Measurements from ENCODE around the gene CT45A9. TPM values are rescaled to one million over a fixed set of nuclear protein-coding genes. Genes with fewer than 3 reads are reported as not detected.
"Not testable (repeated sequence)": the region's sequence is repeated elsewhere in the genome, so short reads cannot be mapped to it uniquely, and the experiment has no call there.

The CT45A9 gene
- total RNA-seq, 2 experiments from 2014 or later: not detected

DNA sequence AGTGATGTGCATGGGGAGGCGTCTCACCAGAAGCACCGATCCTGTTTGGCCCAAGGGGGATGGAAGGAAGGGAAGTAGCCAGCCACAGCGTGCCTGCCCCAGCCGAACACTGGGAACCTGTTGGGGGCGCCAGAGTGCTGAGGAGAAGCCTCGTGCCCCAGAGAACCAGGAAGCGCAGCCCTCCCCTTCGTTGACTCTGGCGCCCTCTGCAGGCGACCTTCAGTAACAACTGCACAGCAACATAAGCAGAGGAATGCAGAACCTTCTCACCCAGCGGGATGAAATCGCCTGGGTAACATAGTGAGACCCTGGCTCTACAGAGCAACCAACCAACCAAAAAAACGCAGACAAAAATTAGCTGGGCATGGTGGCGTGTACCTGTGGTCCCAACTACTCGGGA lies 17.4 kb upstream of the CT45A9 start:
- BruUV-seq (replicated peaks); H3K9me3 ChIP-seq (ENCODE audit: low read length); POLR2A ChIA-PET; H3K9me2 ChIP-seq (ENCODE audit: insufficient read depth, low read length); H3K79me2 ChIP-seq (ENCODE audit: insufficient read depth, low read depth, low read length); intact Hi-C loops (cut with micrococcal nuclease; ENCODE audit: unreplicated experiment); H3K4me2 ChIP-seq (ENCODE audit: low read length); H2AFZ ChIP-seq (ENCODE audit: low read length); H3K36me3 ChIP-seq (ENCODE audit: insufficient read depth, low read length); H3K4me1 ChIP-seq (ENCODE audit: insufficient read depth, low read length, poor library complexity, severe bottlenecking); H3K4me3 ChIP-seq (ENCODE audit: low read depth, low read length, poor library complexity, severe bottlenecking); CTCF ChIA-PET (ENCODE audit: unreplicated experiment); H4K20me1 ChIP-seq (ENCODE audit: insufficient read depth, low read length); H3K27ac ChIP-seq (ENCODE audit: low read depth, low read length, poor library complexity, severe bottlenecking): not testable (repeated sequence)
- peak; percentile 18 for DNase-seq (ENCODE audit: low spot score)
- TF ChIP-seq, protein P1, sequence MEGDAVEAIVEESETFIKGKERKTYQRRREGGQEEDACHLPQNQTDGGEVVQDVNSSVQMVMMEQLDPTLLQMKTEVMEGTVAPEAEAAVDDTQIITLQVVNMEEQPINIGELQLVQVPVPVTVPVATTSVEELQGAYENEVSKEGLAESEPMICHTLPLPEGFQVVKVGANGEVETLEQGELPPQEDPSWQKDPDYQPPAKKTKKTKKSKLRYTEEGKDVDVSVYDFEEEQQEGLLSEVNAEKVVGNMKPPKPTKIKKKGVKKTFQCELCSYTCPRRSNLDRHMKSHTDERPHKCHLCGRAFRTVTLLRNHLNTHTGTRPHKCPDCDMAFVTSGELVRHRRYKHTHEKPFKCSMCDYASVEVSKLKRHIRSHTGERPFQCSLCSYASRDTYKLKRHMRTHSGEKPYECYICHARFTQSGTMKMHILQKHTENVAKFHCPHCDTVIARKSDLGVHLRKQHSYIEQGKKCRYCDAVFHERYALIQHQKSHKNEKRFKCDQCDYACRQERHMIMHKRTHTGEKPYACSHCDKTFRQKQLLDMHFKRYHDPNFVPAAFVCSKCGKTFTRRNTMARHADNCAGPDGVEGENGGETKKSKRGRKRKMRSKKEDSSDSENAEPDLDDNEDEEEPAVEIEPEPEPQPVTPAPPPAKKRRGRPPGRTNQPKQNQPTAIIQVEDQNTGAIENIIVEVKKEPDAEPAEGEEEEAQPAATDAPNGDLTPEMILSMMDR (conservative IDR thresholded peaks at IDR 0.05; ENCODE audit: low read length): peak; percentile 57

DNA sequence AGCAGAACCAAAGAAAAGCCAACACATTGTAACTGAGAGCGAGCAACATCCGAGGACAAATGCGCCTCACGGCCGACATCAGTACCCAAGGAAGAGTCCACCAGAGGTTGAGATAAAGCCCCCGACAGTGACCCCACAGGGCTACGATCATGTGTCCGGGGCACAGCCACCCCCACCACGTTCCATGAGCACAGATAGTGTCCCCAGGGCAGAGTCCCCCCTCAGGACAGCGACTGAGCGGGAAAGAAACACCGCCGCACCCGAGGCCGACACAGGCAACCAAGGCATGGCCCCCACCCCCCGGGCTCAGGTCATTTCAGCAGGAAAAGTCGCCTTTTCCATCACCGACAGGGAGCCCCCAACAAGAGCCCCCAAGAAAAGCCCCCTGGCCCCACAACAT lies 16.6 kb upstream of the CT45A9 start:
- H3K4me3 ChIP-seq (ENCODE audit: low read depth, low read length, poor library complexity, severe bottlenecking); H3K9me2 ChIP-seq (ENCODE audit: insufficient read depth, low read length); POLR2A ChIA-PET; H2AFZ ChIP-seq (ENCODE audit: low read length); intact Hi-C loops (cut with micrococcal nuclease; ENCODE audit: unreplicated experiment); H3K36me3 ChIP-seq (ENCODE audit: insufficient read depth, low read length); H3K4me1 ChIP-seq (ENCODE audit: insufficient read depth, low read length, poor library complexity, severe bottlenecking); H3K27ac ChIP-seq (ENCODE audit: low read depth, low read length, poor library complexity, severe bottlenecking); DNase-seq (ENCODE audit: low spot score); BruUV-seq (replicated peaks); CTCF ChIA-PET (ENCODE audit: unreplicated experiment); H4K20me1 ChIP-seq (ENCODE audit: insufficient read depth, low read length); H3K79me2 ChIP-seq (ENCODE audit: insufficient read depth, low read depth, low read length); H3K9me3 ChIP-seq (ENCODE audit: low read length); H3K4me2 ChIP-seq (ENCODE audit: low read length): not testable (repeated sequence)

DNA sequence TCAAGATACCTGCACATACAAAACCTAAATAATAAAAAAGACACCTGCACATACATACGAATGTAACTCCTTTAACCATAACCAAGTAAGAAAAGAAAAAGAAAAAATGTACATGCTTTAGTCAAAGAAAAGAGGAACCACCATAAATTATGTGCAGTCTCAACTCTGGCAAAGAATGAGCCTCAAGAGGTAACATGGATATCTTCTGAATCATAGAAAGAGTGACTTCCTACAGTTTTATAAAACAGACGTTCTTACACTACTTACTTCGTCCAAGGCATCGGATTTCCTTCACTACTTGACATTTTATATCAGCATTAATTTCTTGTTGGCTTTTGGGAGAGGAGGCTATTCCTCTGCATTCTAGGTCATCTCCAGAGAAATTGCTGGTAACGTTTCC lies 11.1 kb upstream of the CT45A9 start:
- H3K4me1 ChIP-seq (ENCODE audit: insufficient read depth, low read length, poor library complexity, severe bottlenecking); CTCF ChIA-PET (ENCODE audit: unreplicated experiment); H3K9me3 ChIP-seq (ENCODE audit: low read length); H2AFZ ChIP-seq (ENCODE audit: low read length); H3K9me2 ChIP-seq (ENCODE audit: insufficient read depth, low read length); BruUV-seq (replicated peaks); H3K4me2 ChIP-seq (ENCODE audit: low read length); H4K20me1 ChIP-seq (ENCODE audit: insufficient read depth, low read length); H3K4me3 ChIP-seq (ENCODE audit: low read depth, low read length, poor library complexity, severe bottlenecking); H3K79me2 ChIP-seq (ENCODE audit: insufficient read depth, low read depth, low read length); intact Hi-C loops (cut with micrococcal nuclease; ENCODE audit: unreplicated experiment); POLR2A ChIA-PET; H3K36me3 ChIP-seq (ENCODE audit: insufficient read depth, low read length); H3K27ac ChIP-seq (ENCODE audit: low read depth, low read length, poor library complexity, severe bottlenecking); DNase-seq (ENCODE audit: low spot score): not testable (repeated sequence)

DNA sequence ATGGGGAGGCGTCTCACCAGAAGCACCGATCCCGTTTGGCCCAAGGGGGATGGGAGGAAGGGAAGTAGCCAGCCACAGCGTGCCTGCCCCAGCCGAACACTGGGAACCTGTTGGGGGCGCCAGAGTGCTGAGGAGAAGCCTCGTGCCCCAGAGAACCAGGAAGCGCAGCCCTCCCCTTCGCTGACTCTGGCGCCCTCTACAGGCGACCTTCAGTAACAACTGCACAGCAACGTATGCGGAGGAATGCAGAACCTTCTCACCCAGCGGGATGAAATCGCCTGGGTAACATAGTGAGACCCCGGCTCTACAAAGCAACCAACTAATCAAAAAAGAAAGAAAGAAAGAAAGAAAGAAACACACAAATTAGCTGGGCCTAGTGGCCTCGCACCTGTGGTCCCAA lies 17.2 kb downstream of the CT45A9 start, which contains the start of gene CT45A8:
TSS of gene CT45A8 (minus strand) at position 101 of the 400 bp plus-strand sequence. CDS start 3,755 bp downstream, outside the sequence.
- H3K9me3 ChIP-seq (ENCODE audit: low read length); H3K4me1 ChIP-seq (ENCODE audit: insufficient read depth, low read length, poor library complexity, severe bottlenecking); BruUV-seq (replicated peaks); POLR2A ChIA-PET; DNase-seq (ENCODE audit: low spot score); H3K9me2 ChIP-seq (ENCODE audit: insufficient read depth, low read length); H4K20me1 ChIP-seq (ENCODE audit: insufficient read depth, low read length); H3K4me3 ChIP-seq (ENCODE audit: low read depth, low read length, poor library complexity, severe bottlenecking); intact Hi-C loops (cut with micrococcal nuclease; ENCODE audit: unreplicated experiment); CTCF ChIA-PET (ENCODE audit: unreplicated experiment); H3K36me3 ChIP-seq (ENCODE audit: insufficient read depth, low read length); H3K79me2 ChIP-seq (ENCODE audit: insufficient read depth, low read depth, low read length); H3K4me2 ChIP-seq (ENCODE audit: low read length); H2AFZ ChIP-seq (ENCODE audit: low read length); H3K27ac ChIP-seq (ENCODE audit: low read depth, low read length, poor library complexity, severe bottlenecking): not testable (repeated sequence)

DNA sequence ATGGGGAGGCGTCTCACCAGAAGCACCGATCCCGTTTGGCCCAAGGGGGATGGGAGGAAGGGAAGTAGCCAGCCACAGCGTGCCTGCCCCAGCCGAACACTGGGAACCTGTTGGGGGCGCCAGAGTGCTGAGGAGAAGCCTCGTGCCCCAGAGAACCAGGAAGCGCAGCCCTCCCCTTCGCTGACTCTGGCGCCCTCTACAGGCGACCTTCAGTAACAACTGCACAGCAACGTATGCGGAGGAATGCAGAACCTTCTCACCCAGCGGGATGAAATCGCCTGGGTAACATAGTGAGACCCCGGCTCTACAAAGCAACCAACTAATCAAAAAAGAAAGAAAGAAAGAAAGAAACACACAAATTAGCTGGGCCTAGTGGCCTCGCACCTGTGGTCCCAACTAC lies 34.4 kb downstream of the CT45A9 start, which contains the start of gene CT45A7:
TSS of gene CT45A7 (minus strand) at position 101 of the 400 bp plus-strand sequence. CDS start 3,747 bp downstream, outside the sequence.
- H3K79me2 ChIP-seq (ENCODE audit: insufficient read depth, low read depth, low read length); H3K27ac ChIP-seq (ENCODE audit: low read depth, low read length, poor library complexity, severe bottlenecking); CTCF ChIA-PET (ENCODE audit: unreplicated experiment); H3K4me3 ChIP-seq (ENCODE audit: low read depth, low read length, poor library complexity, severe bottlenecking); H4K20me1 ChIP-seq (ENCODE audit: insufficient read depth, low read length); BruUV-seq (replicated peaks); H2AFZ ChIP-seq (ENCODE audit: low read length); POLR2A ChIA-PET; H3K36me3 ChIP-seq (ENCODE audit: insufficient read depth, low read length); H3K4me1 ChIP-seq (ENCODE audit: insufficient read depth, low read length, poor library complexity, severe bottlenecking); H3K4me2 ChIP-seq (ENCODE audit: low read length); intact Hi-C loops (cut with micrococcal nuclease; ENCODE audit: unreplicated experiment); H3K9me3 ChIP-seq (ENCODE audit: low read length); DNase-seq (ENCODE audit: low spot score); H3K9me2 ChIP-seq (ENCODE audit: insufficient read depth, low read length): not testable (repeated sequence)

DNA sequence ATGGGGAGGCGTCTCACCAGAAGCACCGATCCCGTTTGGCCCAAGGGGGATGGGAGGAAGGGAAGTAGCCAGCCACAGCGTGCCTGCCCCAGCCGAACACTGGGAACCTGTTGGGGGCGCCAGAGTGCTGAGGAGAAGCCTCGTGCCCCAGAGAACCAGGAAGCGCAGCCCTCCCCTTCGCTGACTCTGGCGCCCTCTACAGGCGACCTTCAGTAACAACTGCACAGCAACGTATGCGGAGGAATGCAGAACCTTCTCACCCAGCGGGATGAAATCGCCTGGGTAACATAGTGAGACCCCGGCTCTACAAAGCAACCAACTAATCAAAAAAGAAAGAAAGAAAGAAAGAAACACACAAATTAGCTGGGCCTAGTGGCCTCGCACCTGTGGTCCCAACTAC lies 51.7 kb downstream of the CT45A9 start, which contains the start of gene CT45A2:
TSS of gene CT45A2 (minus strand) at position 101 of the 400 bp plus-strand sequence. CDS start 3,747 bp downstream, outside the sequence.
- H3K4me1 ChIP-seq (ENCODE audit: insufficient read depth, low read length, poor library complexity, severe bottlenecking); H3K9me2 ChIP-seq (ENCODE audit: insufficient read depth, low read length); H2AFZ ChIP-seq (ENCODE audit: low read length); DNase-seq (ENCODE audit: low spot score); H3K79me2 ChIP-seq (ENCODE audit: insufficient read depth, low read depth, low read length); H3K9me3 ChIP-seq (ENCODE audit: low read length); H4K20me1 ChIP-seq (ENCODE audit: insufficient read depth, low read length); BruUV-seq (replicated peaks); POLR2A ChIA-PET; H3K4me3 ChIP-seq (ENCODE audit: low read depth, low read length, poor library complexity, severe bottlenecking); CTCF ChIA-PET (ENCODE audit: unreplicated experiment); intact Hi-C loops (cut with micrococcal nuclease; ENCODE audit: unreplicated experiment); H3K36me3 ChIP-seq (ENCODE audit: insufficient read depth, low read length); H3K27ac ChIP-seq (ENCODE audit: low read depth, low read length, poor library complexity, severe bottlenecking); H3K4me2 ChIP-seq (ENCODE audit: low read length): not testable (repeated sequence)

Measured in OCI-LY7 (cell line).